CD4-positive, alpha-beta T cell treated with Interleukin-2 at 100 ng/mL for 4 hours (primary cell): ENCODE data around the gene PRMT2.

Experiments used
- DNase-seq: peaks from one replicate; pipeline ENCODE4 v3.0.0-alpha.2; 2020; ENCODE audit warnings: low spot score

The PRMT2 gene

DNA sequence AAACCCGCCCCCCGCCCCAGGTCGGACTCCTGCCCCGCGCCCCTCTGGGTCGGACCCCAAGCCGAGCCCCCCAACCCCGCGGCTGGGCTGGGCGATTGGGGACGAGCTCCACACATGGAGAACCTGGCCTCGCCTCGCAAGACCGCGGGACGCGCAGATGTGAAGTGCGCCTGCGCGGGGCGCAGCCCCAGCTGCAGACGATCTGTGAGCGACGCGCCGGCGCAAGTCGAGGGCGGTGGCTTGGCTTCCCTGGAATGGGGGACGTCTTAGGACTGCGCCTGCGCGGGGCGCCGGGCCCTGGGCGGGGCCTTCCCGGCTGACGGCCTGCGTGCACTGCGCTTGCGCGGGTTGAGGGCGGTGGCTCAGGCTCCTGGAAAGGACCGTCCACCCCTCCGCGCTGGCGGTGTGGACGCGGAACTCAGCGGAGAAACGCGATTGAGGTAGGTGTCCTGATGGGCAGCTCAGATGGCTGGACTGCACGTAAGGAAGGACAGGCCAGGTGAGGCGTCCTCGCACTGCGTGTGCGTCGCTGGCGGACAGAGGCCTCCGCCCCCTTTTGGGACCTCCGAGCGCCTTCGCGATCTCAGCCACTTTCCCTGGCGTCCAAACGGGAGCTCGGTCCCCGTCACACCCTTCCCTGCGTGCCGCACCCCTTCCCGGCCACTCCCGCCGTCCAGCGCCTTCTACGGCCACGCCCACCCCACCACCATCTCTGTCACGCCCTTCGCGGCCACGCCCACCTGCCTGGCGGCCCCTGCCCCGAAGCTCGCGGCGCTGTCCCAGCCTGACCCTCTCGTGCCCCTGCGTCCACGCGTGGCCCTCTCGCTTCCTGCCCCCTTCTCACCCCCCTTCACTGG, at the start of gene PRMT2:
TSS of gene PRMT2 (plus strand) at position 351 of the 857 bp plus-strand sequence. CDS start 1,278 bp downstream, outside the sequence.
- DNase-seq: peak; percentile 97

DNA sequence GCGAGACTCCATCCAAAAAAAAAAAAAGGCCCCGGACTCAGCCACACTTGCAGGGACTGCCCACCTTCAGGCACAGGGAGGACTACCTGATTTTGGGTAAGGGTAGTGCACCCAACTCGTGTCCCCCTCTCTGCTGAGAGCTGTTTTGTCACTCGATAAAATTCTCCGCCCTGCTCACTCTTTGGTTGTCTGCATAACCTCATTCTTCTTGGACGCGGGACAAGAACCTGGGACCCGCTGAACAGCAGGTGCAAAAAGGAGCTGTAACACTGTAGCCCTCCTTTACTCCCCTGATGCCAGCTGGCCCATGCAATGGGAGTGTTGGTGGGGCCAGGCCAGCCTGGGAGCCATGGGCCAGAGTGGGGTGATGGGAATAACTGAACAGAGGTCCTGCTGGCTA, 41.2 kb upstream of the PRMT2 start:
- no peak for DNase-seq

DNA sequence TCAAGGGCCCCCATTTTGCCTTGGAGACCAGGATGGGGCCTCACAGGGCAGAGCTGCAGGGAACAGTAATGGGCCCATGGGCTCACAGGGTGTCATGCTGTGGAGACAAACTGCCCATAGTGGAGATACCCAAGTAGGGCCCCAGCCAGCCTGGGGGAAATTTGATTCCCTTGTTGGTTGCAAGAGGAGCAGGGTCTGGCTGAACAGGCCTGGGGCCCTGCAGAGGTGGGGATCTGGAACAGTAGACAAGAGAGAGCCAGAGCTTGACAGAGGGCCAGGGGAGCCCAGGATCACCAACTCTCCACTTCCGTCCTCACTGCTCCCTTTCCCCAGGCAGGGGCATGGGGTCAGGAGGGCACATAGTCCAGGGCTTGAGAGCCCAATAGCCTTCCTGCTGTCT, 39.3 kb upstream of the PRMT2 start:
- DNase-seq: no peak

DNA sequence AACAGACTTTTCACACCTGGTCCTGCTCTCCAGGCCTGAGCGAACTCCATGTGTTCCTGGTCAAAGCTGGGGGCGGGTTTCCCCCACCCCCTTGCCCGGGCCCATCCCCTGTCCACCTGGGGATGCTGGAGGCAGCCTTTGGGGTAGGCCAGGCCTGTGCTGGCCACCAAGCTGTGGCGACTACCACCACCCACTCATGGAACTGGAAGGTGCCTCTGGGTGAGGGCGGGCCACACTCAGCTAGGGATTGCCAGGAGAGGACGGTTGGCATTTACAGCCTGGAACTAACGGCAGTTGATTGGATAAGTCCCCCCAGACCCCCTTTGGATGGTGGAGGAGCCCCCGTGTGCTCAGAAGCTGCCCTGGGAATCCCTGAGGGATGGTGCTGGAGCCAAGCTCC, 38.4 kb upstream of the PRMT2 start:
- DNase-seq: no peak

DNA sequence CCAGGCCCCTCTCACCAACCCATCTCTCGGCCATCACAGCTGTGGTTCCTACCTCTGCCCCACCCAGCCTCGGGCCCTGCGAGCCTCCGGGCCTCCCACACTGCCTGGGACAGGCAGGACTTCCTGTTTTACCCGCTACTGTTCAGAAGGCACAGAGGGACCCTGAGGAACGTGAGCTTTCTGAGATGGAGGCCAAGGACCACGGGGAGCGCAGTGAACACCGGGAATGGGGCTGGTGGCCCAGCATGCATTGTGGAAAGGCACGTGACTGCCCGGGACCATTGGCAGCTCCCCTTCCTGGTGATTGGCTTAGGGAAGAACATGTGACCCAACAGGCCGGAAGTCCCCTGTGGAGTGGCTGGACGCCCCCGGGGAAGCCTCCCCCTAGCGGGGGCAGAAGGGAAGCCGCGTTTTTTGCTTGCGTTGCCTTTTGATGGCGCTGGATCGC, 37.6 kb upstream of the PRMT2 start:
- DNase-seq: no peak

DNA sequence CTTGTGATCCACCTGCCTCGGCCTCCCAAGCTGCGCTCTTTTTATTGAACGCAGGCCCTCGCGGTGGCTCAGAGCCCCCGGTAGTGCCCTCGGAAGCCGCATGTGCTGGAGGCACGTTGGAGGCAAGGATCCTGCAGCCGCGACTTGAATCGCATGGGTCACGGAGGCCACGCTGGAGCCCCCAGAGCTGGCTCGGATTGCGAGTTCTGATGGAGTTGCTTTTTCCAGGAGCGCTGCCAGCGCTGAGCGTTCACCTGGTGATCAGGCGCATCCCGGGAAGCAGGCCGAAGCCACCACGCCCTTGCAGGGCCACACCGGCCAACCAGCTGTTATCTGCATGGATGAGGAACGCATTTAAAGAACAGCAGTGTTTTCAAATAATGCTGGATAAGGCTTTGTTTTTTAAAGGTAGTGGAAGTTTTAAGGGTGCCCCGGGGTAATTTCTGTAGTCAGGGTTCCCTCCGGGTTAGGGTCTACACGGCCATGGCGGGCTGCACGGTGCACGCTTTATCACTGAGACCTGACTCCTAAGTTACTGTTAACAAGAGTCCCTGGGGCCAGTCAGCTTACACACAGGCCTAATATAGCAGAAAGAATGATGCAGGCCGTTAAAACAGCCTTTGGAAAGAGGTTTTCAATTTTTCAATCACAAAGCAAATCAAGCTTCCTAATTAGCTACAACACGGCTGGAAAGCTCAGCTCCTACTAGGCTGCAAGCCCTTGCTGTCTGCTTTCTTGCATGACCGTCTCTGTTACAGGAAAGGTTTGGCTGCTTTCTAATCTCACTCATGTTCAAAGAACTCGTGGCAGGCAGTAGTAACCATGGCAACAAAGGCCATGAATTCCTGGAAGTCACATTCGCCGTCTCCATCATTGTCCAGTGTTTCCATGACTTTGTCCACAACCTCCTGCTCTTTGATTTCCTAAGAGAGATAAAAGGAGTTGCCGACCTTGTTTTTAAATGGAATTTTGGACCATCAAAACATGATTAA, 36.6 kb upstream of the PRMT2 start:
- DNase-seq: no peak

DNA sequence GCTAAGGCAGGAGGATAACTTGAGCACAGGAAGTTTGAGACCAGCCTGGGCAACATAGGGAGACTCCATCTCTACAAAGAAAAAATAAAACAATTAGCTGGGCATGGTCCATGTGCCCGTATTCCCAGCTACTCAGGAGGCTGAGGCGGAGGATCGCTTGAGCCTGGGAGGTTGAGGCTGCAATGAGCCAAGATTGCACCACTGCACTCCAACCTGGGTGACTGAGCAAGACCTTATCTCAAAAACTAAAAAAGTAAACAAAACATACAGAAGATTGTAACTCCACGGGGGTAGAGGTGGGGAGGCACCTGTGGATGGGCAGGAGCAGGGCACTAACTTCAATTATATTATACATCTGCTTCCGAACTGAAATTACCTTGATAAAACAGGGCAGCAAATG, 35.2 kb upstream of the PRMT2 start:
- DNase-seq: no peak

DNA sequence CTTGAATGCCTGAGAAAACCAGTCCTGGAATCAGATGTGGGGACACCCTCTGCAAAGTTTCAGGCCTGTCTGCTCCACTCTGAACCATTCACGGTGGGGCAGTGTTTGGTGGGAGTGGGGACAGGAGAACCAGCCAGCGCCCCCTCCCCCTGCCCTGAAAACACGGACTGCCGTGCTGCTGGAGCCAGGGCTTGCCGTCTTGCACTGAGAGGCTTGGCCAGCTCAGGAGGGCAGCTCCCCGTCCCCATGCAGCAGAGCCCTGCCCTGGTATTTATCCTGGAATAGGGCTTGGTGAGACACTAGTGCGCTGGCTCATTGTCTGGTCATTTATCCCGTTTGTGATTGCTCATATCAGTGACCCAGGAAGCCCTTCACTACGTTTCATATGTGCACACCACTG, 34.5 kb upstream of the PRMT2 start:
- no peak for DNase-seq

DNA sequence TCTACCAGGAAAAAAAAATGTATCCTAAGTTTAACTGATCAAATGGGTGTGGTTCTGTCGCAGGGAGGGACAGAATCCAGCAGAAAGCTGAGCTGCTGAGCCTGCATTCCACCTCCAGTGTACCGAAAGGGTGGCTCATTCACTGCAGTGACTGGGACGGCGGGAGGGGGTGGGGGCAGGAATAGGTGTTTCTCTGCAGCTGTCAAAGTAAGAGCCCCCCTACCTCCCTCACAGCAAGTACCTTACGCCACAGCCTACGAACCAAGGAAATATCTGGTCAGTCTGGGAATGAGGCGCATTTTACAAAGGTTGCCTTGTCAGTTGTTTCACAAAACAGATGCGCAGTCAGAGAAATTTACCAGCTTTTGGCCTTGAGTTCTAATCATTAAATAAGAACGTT, 32.2 kb upstream of the PRMT2 start:
- DNase-seq: no peak

DNA sequence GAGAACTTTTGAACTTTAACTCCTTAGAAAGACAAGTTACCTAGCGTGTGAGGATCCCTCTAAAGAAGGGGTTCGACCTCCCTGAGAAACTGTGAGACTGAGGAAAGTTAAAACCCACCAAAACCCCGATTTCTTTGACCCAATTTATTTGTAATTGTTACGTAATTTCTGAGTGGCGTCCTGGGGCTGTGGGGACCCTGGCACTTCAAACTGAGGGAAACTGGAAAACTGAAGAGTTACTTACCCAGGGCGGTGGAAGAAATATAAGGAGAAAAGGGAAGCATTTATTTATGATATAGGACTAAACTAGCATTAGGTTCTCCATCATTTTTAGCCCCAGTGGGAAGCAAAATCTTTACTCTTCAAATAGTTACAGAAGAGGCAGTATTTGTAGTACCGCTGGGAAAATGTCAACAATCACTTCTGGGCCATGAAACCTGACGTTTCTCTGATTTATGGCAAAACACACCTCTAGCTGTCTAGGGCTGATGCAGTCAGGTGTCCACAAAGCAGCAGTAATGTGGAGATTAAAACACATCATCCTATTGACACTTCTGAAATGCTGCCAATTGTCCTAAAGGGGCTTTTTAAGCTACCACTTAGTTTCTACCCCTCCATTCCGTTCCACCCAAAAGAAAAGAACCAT, 31.0 kb upstream of the PRMT2 start:
- DNase-seq: no peak

DNA sequence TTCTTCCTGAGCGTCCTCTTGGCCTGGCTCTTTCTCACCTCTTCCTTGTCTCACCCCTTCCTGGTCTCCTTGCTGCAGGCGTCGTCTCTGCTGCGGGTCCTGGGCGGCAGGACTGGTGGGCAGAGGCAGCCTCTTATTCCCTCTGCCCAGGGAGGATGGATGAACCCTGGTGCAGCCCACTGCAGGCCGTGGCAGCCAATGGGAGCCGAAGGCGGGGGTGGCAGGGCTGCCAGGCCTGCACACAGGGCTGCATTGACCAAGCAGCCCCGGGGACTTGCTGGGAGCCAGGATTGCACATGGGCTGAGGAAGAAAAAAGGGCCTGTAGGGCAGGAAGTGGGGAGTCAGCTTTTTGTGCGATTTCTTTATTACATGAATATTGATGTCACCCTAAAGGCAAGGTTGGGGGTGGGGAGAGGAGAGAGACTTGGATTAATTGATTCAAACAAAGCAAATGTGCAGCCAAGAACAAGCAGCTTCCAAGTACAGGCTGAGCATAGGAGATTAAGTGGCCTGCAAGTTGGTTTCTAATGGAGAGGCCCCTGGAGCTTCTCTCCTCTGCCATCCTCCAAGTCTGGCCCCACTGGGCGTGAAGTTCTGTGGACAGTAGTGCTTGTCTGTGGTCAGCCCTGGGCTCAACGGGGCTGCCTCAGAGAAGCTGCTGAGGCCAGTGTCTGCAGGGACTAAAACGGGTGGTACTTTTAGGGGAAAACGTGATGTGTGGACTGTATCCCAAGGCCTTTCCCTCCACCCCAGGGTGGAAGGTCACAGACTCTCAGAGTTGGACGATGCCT, 30.3 kb upstream of the PRMT2 start, which contains the start of gene S100B:
TSS of gene S100B (minus strand) at position 108 of the 792 bp plus-strand sequence. CDS start 2,667 bp downstream, outside the sequence.
- no peak for DNase-seq

DNA sequence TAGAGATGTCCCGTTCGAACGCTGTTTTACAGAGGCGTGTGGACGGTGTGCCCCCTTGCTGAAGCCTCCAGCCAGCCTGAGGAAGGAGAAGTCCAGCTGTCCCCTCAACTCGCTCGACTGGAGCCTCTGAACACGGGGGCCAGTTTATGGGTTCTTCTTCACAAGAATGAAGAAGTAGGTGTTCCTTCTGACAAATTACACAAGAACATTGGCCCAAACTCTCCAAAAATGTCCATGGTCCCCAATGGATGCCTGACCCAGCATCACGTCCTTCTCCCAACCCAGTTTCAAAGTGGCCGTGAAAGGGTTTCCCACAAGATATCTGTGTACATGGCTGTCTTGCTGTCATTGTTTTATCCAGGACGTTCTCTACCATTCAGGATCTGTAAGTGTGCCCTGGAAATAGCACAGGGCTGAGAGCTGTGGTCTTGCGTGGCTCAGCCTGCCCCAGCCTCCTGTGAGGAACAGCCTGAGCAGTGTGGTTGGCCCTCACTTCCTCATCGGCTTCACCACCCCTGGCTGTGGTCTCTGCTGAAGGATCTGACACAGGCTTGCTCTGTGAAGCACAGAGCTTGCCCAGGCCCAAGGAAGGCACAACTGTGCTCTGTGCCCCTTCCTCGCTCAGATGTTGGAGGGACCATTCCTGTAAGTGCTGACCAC, 29.6 kb upstream of the PRMT2 start:
- DNase-seq: peak; percentile 60

DNA sequence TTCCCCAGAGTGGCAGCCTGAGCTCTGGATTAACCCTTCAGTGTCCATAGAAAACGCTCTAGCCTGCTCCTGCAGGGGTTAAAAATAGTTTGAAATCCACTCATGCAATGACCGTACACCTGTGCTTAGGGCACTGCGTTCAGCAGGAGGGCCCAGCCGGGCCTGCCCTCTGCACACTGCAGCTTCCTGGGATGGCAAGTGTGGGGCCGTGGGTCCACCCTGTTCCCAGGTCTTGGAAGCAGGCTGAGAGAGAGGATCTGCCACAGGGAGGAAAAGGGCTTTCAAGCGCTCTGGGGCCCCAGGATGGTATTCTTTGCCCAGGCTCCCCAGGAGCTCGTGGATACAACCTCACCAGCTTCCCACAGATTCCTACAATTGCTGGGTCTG, 29.1 kb upstream of the PRMT2 start:
- no peak for DNase-seq

DNA sequence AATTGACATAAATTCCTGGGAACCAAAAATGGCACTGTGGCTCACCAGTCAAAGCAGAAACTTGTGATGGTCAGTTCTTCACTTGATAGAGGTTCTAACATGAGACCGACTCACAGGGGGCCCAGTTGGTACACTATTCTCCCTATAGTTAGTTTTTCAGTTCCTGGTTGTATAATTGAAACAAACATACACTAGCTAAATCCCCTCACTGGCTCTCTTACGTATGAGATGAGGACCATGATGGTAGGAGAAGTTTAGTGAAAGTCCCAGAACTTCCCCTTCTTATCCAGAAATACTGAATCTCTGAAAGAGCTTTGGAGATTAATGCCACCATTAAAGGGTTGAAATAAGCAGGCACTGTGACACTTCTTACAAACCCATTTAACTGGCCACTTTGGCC, 27.8 kb upstream of the PRMT2 start:
- no peak for DNase-seq

DNA sequence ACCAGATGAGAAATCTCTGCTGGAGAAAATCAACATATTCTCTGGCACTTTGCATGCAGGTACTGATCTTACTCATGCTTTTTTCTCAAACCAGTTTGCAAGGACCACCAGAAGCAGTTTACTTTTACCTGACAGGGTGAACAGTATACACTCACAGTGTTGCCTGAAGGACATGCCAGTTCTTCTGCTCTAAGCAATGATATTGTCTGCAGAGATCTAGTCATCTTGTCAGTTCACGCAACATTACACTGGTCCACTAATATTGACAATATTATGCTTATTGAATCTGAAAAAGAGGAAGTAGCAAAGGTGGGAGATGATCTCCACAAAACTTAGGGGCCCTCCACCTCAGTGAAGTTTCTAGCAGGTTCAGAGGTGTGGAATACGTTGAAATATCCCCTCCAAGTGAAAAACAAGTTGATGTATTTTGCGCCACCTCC, 26.8 kb upstream of the PRMT2 start:
- no peak for DNase-seq

DNA sequence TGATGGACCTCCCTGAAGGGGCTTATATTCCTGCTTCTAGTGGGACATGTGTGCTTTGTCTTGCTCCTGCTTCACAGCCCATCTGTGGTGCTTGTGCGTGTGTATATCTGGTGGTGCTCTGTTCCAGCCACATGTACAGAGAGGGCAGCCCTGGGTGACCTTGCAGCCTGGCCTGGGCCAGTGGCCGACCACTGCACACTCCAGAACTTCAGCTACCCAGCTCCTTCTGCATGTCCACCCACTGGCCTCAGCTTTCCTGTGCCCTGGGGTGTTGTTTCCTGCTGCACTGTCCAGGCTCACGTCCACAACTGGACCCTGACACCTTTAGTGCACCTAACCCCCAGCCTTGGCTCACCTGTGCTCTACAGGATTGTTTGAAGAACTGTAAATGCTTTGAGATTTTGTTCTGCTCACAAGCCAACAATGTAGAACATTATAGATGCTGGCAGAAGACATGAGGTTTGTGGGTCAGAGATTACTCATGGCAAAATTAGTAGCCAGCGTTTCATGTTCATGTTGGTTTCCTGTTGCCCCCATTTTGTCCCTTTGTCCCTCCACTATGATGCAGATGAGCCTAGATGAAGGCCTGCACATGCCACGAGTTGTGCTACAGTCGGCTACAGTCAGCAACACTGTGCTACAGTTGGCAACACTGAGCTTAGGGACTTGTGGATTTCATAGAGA, 25.3 kb upstream of the PRMT2 start:
- no peak for DNase-seq

DNA sequence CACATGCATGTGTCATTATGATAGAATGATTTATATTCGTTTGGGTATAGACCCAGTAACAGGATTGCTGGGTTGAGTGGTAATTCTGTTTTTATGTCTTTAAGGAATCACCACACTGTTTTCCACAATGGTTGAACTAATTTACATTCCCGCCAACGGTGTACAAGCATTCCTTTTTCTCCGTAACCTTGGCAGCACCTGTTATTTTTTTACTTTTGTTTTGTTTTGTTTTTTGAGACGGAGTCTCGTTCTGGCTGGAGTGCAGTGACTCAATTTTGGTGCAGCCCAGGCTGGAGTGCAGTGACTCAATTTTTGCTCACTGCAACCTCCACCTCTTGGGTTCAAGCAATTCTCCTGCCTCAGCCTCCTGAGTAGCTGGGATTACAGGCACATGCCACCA, 22.1 kb upstream of the PRMT2 start:
- DNase-seq: no peak

DNA sequence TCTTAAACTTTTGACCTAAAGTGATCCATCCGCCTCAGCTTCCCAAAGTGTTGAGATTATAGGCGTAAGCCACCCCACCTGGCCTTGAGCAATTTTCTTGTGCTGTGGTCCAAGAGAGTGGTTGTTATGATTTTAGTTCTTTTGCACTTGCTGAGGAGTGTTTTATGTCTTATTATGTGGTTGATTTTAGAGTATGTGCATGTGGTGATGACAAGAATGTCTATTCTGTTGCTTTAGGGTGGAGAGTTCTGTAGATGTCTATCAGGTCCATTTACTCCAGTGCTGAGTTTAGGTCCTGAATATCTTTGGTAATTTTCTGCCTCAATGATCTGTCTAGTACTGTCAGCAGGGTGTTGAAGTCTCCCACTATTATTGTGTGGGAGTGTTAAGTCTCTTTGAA, 19.4 kb upstream of the PRMT2 start:
- DNase-seq: no peak

DNA sequence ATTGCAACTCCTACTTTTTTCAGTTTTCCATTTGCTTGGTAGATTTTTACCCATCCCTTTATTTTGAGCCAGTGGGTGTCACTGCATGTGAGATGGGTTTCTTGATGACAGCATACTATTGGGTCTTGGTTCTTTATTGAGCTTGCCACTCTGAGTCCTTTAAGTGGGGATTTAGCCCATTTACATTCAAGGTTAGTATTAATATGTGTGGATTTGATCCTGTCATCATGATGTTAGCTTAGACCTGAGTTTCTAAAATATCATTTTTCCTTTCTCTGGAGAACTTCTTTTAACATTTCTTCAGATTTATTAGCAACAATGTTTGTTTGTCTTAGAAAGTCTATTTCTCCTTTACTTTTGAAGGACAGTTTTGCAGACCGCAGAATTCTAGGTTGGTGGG, 18.8 kb upstream of the PRMT2 start:
- no peak for DNase-seq
